HG03378 (cell line): ENCODE results near the gene KPNA3.
A peak's percentile ranks its signal among the peaks of the same experiment; 100 is the strongest.
"Not testable (repeated sequence)": the region's sequence is repeated elsewhere in the genome, so short reads cannot be mapped to it uniquely, and the experiment has no call there.

Experiments
- ATAC-seq: cut with Tn5 transposase; IDR thresholded peaks from one replicate; pipeline ENCODE4 v1.9.1; 2021; ENCODE audit warnings: mild to moderate bottlenecking, moderate library complexity; ENCODE audit not compliant: unreplicated experiment

Gene KPNA3

DNA sequence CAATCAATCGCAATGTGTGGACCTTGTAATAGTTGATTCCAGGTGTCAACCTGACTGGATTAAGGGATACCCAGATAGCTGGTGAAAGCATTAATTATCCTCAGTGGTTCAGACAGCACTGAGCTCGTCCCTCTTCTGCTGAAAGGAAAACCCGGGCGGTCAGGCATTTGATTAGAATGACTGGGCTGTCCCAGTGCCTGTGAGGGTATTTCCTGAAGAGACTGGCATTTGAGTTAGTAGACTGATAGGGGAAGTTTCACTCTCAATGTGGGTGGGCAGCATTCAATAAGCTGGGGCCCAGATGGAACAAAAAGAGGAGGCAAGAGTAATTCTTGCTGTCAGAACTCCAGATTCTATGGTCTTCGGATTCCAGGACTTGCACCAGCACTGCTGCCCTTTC, 31.9 kb downstream of the KPNA3 start:
- ATAC-seq = no peak

DNA sequence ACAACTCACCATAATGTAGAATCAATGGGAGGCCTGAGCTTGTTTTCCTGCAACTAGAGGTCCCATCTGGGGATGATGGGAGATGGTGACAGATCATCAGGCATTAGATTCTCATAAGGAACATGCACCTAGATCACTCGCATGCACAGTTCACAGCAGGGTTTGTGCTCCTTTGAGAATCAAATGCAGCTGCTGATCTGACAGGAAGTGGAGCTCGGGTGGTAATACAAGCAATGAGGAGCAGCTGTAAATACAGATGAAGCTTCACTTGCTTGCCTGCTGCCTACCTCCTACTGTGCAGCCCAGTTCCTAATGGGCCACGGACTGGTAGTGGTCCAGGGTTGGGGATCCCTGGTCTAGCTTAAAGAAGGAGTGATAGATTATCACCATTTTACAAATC, 33.0 kb downstream of the KPNA3 start:
- no peak for ATAC-seq

DNA sequence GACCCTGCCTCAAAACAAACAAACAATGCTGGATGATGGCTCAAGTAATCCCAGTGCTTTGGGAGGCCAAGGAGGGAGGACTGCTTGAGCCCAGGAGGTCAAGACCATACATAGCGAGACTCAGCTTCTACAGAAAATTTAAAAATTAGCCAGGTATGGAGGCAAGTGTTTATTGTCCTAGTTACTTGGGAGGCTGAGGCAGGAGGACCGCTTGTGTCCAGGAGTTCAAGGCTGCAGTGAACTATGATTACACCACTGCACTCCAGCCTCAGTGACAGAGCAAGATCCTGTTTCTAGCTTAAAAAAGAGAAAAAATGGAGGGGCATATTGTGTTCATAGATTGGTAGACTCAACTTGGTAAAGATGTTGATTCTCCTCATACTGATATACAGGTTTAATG, 36.2 kb downstream of the KPNA3 start:
- ATAC-seq = no peak

DNA sequence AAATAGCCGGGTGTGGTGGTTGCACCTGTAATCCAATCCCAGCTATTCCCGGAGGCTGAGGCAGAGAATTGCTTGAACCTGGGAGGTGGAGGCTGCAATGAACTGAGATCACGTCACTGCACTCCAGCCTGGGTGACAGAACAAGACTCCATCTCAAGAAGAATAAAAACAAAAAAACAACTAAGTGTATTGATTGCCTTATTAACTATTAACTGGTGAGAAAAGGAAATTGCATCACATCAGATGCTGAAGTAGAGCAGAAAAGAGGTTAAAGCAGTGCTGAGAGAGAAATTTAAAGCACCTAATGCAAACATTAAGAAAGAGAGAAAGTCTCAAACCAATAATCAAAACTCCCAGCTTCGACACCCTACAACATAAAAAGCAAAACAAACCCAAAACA, 38.3 kb downstream of the KPNA3 start:
- no peak for ATAC-seq

DNA sequence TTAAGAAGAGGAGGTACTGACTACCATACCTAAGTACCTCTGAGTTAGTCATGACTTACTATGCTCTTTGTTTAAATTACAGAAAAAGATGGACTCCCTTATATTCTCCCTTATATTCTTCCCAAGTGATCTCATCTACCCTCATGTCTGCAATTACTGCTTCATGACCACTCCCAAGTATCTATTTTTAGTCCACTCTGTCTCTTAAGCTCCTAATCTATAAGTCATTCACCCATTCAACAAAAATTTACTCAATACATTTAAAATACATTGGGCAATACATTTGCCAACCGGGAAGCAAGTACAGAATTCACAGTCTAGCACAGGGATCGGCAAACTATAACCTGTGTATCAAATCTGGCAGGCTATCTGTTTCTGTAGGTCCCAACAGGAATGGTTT, 42.6 kb downstream of the KPNA3 start:
- ATAC-seq = no peak

DNA sequence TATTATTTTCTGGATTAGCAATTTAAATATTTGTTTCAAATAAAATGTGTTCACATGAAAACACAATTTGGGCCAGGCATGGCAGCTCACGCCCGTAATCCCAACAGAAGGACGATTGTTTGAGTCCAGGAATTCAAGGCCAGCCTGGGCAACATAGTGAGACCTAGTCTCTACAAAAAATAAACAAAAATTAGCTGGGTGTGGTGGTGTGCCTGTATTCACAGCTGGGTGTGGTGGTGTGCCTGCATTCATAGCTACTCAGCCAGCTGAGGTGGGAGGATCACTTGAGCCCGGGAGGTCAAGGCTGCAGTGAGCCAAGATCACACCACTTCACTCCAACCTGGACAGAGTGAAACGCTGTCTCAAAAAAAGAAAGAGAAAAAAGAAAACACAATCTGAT, 46.4 kb downstream of the KPNA3 start:
- no peak for ATAC-seq

DNA sequence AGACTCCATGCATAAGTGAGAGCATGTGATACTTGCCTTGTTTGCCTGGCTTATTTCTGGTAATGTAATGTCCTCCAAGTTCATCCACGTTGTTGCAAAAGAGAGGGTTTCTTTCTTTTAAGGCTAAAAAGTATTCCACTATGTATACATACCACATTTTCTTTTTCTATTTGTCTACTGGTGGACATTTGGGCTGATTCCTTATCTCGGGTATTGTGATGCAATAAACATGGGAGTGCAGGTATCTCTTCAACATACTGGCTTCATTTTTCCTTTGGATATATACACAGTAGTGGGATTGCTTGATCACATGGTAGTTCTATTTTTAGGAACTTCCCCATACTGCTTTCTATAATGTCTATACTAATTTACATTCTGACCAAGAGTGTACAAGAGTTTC, 51.6 kb downstream of the KPNA3 start:
- no peak for ATAC-seq

DNA sequence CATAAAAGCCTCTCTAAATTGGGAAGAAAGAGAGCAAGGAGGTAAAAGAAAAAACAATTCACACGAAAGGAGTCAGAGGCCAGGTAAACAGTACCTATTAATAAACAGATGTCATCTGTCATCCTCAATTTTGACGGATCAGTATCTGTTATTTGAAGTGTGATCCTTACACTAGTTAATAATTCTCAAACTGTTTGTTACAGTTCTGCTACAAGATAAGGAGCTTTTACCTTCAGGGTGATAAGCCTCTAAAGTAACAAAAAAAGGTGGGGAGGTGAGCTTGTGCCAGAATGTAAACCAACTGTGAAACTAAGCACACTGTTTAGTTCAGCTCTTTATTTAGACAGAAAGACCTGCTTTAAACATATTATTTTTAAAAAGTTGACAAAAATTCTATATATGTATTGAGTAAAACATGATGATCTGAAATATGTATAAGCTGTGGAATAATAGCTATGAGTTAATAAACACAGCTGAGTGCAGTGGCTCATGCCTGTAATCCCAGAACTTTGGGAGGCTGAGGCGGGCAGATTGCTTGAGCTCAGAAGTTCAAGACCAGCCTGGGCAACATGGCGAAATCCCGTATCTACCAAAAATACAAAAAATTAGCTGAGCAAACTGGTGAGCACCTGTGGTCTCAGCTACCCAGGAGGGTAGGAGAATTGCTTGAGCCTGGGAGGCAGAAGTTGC, 52.8 kb downstream of the KPNA3 start:
- ATAC-seq = no peak

DNA sequence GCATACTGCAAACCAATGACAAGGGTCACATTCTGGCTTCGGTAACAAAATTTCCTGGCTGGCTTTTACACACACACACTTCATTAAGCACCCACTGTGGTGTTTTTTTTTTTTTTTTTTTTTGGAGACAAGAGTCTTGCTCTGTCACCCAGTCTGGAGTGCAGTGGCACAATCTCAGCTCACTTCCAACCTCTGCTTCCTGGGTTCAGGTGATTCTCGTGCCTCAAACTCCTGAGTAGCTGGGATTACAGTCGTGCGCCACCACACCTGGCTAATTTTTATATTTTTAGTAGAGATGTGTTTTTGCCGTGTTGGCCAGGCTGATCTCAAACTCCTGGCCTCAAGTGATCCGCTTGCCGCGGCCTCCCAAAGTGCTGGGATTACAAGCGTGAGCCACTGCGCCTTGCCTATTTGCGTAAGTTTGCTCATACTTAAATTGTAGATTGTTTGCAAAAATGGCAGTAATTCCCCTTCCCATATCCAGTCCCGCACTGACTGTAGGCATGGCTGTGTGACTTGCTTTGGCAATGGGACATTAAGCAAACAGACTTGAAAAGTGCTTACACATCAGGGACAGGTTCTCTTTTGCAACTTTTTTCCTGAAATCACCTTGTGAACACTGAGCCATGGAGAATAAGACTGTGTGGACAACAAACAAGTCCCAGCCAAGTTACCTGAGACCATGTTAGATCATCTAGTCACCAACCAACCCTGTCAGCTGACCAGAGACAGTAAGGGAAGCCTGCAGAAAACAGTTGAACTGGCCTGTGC, 59.1 kb downstream of the KPNA3 start:
- ATAC-seq = no peak

DNA sequence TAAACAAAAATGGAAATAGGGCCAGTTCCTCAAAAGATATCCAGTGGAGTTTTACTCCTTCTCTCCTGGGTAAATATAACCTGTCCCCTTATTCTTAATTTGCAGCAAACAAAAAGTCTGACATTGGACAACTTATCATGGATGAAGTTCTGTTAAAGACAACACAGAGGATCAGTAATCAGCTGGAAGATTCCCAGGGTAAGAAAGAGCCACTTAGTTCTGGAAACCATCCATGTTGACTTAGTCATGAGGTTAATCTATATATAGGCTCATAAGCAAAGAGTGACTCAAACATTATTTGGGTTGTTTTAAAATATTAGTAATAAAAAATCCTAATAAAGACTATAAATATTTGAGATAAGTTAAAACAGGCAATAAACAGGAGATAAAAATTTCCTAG, 60.7 kb downstream of the KPNA3 start:
- ATAC-seq = no peak

DNA sequence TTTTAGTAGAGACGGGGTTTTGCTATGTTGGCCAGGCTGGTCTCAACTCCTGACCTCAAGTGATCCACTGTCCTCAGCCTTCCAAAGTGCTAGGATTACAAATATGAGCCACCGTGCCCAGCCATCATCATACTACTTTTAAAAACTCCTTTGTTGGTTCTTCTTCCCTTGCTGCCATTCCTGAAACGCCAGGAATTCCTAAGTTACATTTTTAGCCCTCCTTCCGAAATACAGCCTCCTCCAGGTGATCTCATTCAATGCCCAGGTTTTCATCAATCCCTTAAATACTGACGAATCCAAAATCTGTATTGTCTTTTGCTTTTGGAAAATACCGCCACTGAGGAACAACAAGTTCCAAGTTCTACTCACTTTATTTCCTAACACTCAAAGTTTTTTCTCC, 75.9 kb downstream of the KPNA3 start:
- ATAC-seq = no peak

DNA sequence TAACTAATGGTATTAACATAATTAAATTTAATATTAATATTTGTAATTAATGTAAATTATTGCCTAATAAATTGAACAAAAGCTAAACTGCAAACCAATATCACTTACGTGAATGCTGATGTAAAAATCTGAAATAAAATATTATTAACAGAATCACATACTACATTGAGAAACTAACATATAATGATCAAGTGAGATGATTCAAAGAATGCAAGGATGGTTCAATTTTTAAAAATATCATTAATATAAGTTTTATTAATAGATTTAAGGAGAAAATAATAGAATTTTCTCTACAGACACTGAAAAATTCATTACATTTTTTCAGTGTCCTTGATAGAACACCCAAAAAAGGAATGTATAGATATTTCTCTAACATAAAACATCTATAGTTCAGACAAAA, 77.7 kb downstream of the KPNA3 start:
- ATAC-seq = no peak

DNA sequence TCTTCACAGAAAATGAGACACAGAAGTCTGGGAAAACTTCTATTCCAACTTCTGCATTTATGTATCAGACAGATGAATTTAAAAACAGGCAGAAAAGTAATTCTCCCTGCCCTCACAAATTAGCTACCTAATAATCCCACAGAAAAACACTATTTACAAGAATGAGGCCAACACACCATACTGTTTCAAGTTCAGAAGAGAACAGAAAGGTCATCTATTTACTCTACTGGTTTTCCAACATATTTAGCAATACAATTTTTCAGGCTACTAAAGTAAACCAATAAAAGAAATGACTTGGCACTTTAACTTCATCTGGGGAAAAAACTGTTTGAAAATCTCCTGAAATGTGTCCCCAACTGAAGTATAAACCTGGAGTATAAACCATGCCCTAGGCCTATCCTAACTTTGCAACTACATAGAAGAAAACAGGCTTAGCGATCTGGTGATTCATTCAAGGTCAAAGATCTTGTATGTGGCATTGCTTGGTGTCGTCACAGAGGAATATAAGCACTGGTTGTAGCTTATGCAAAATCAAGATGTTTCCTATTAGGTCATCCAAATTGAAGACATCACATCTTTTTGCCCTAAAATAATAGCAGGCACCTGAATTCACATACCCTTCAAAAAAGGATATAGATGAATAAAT, 81.1 kb downstream of the KPNA3 start:
- ATAC-seq = no peak

DNA sequence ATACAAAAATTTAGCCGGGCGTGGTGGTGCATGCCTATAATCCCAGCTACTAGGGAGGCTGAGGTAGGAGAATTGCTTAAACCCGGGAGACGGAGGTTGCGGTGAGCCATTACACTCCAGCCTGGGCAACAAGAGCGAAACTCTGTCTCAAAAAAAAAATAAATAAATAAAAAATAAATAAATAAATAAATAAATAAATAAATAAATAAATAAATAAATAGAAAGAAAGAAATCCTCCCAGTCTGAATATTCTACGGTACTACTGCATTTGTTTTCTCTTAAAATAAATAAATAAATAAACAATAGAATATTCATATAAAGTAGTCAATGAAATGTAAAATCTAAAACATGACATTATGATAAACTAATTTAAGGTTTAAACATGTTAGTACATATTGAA, 88.2 kb downstream of the KPNA3 start:
- not testable (repeated sequence) for ATAC-seq

DNA sequence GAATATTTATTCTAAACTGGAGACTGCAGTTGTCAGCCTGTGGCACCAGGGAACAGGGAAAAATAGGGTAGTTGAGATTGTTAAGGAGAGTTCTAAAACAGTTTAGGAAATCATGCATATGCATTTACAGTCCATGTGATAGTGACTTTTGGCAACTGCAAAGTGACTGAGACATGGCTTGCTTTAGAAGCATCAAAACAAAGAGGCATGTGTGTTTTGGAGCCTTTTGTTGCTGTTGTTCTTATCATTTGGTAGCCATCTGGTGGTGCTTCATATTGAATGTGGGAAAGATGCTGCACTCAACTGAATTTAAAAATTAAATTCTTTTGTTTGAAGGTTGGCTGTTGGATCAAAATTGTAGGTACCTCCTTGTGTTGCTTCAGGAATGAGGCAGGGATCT, 91.0 kb downstream of the KPNA3 start:
- no peak for ATAC-seq

DNA sequence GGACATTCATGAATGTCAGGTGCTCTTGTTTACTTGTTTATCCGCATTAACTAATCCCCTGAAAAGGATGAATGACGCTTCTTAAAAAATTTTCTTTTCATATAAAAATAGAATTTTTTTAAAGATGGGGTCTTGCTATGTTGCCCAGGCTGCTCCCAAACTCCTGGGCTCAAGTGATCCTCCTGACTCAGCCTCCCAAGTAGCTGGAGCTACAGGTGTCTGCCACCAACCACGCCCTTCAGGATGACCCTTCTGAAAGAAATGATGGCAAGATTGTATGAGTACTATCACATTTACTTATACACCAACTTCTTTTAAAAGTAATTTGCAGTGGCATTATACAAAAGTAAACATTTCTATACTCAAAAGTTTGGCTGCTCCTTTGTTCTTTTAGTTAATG, 95.0 kb downstream of the KPNA3 start:
- no peak for ATAC-seq

DNA sequence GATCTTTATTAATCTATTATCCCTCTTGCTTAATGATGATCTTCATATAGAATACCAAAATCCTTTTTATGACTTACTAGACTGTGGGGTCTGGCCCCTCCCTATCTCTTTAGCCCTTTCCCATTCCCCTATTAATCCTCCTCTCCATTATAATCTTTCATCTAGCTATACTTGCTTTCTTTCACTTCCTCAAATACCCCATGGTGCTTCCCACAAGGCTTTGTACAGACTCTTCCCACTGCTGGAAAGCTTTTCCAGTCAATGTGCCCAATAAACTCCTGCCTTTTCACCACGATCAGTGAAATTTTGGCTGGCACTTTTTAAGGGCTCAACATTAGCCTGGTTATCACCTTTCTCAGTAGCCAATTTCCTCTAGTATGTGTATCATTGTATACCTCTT, 98.0 kb downstream of the KPNA3 start:
- ATAC-seq = no peak

DNA sequence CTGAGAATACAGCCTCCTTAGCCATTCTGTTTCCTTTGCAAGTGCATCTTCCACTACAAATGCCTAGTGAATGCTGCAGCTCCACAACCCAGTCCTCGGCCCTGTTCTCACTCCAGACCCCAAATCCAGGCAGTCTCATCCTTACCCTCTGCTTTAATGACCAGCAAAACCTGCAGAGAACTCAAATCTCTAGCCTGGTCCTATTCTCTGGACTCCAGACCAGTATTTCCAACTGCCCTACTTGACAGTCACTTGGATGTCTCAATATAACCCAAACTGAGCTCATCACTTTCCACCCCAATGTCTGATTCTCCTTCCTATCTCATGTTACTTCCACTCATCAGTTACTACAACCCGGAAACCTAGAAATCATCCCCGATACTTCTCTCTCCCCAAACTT, 98.6 kb downstream of the KPNA3 start:
- no peak for ATAC-seq

DNA sequence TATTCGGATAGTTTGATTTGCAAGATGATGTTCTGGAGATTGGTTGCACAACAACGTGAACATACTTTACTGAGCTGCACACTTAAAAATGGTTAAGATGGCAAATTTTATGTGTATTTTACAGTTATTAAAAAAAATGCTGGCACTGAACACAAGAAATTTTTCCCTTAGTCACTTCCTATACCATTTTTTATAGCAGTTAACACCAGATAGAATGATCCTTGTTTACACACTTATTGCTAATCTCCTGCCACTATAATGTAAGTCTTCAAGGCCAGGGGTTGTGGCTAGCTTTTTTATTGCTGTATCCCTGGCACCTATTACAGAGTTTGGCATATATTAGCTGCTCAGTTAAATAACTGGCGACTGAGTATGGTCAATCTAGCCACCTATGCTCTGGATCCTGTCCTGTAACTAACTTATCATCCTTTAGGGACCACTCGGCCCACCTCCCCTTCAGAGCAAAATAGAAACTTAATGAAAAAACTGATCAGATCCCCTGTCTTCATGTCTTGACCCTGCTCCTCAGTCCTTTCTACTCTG, 99.2 kb downstream of the KPNA3 start:
- ATAC-seq = no peak

DNA sequence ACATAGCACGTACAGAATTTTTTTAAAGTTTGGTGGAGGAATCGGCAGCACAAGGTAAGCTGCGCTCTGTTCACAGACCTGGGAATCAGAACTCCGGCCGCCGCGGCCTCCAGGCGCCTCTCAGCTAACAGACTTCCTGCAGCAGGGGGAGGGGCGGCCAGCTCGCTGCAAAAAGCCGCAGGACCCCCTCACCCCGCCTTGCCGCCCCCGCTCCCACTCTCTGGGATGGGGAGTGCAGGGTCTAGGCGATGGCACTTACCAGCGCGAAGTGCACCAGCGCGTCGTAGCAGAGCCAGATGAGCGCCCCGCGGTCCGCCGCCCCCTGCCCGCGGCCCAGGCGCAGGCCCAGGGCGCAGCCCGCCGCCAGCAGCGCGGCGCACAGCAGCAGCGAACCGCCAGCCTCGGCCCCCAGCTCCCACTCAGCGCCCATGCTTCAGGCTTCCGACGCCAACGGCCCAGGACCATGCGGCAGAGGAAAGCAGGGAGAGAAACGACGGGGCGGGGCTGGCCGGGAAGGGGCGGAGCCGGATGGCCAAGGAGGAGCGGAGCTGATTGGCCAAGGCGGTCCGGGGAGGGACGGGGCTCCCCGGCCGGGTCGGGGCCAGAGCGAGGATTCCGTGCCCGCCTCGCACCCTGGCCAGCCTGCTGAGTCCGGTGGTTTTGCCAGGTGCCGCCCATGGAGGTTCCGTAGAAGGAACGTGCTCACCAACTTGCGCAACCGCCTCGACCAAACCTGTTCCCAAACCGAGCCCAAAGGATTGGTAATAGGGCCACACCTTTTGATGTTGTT, 101.3 kb downstream of the KPNA3 start, which contains the start of gene EBPL:
Gene EBPL, minus strand, starts transcription at position 492 of the 790 bp plus-strand sequence. Its CDS starts 62 bp downstream, at position 430.
- ATAC-seq = peak; percentile 69
